Hepatic stellate cell (primary cell): ENCODE measurements around the gene EGFR.

ENCODE experiments used
- DNase-seq: peaks from one replicate; pipeline ENCODE4 v3.0.0; 2011; ENCODE audit warnings: low spot score

The EGFR gene

GRCh38 chr7:55127622-55128081 is 108.8 kb downstream of the EGFR start:
- DNase-seq, result no peak

GRCh38 chr7:55128693-55129394 is 110.0 kb downstream of the EGFR start:
- DNase-seq, result peak; percentile 55

GRCh38 chr7:55129541-55130394 is 111.0 kb downstream of the EGFR start:
- DNase-seq, result no peak

GRCh38 chr7:55130395-55131141 is 111.8 kb downstream of the EGFR start:
- DNase-seq, result peak; percentile 74

- no peak for DNase-seq
Measured at GRCh38 chr7:55131142-55131929, 112.5 kb downstream of the EGFR start.

GRCh38 chr7:55132550-55132889 is 113.7 kb downstream of the EGFR start:
- no peak for DNase-seq

GRCh38 chr7:55132890-55133551 is 114.2 kb downstream of the EGFR start:
- DNase-seq, result peak; percentile 91

- DNase-seq, result peak; percentile 89
Measured at GRCh38 chr7:55133630-55134358, 115.0 kb downstream of the EGFR start.

GRCh38 chr7:55134359-55134725 is 115.5 kb downstream of the EGFR start:
- no peak for DNase-seq

GRCh38 chr7:55134786-55135185 is 116.0 kb downstream of the EGFR start:
- DNase-seq, result no peak

- DNase-seq, result no peak
Measured at GRCh38 chr7:55135462-55135861, 116.6 kb downstream of the EGFR start.

GRCh38 chr7:55138663-55139062 is 119.8 kb downstream of the EGFR start:
- DNase-seq, result no peak

GRCh38 chr7:55140221-55140940 is 121.6 kb downstream of the EGFR start:
- DNase-seq, result no peak

- no peak for DNase-seq
Measured at GRCh38 chr7:55140941-55141278, 122.1 kb downstream of the EGFR start.

- no peak for DNase-seq
Measured at GRCh38 chr7:55142919-55143600, 124.2 kb downstream of the EGFR start.

- DNase-seq, result no peak
Measured at GRCh38 chr7:55144333-55145317, 125.8 kb downstream of the EGFR start.

- no peak for DNase-seq
Measured at GRCh38 chr7:55145606-55146005, 126.8 kb downstream of the EGFR start.

GRCh38 chr7:55147101-55147500 is 128.3 kb downstream of the EGFR start:
- DNase-seq, result no peak
